GM12872 (cell line): ENCODE results near the gene NQO2.

ENCODE experiments used
- TF ChIP-seq, protein P1 (sequence below): IDR thresholded peaks from 3 replicates; pipeline ENCODE4 v1.5.1; 2011; ENCODE audit warnings: low read depth, mild to moderate bottlenecking, low read length, moderate library complexity; ENCODE audit not compliant: insufficient read depth

The NQO2 gene

GRCh38 chr6:3006476-3006875 lies 6.8 kb downstream of the NQO2 start:
- TF ChIP-seq, protein P1, sequence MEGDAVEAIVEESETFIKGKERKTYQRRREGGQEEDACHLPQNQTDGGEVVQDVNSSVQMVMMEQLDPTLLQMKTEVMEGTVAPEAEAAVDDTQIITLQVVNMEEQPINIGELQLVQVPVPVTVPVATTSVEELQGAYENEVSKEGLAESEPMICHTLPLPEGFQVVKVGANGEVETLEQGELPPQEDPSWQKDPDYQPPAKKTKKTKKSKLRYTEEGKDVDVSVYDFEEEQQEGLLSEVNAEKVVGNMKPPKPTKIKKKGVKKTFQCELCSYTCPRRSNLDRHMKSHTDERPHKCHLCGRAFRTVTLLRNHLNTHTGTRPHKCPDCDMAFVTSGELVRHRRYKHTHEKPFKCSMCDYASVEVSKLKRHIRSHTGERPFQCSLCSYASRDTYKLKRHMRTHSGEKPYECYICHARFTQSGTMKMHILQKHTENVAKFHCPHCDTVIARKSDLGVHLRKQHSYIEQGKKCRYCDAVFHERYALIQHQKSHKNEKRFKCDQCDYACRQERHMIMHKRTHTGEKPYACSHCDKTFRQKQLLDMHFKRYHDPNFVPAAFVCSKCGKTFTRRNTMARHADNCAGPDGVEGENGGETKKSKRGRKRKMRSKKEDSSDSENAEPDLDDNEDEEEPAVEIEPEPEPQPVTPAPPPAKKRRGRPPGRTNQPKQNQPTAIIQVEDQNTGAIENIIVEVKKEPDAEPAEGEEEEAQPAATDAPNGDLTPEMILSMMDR: no peak

- TF ChIP-seq, protein P1: no peak
Measured at GRCh38 chr6:3007571-3007970, 7.9 kb downstream of the NQO2 start.

DNA sequence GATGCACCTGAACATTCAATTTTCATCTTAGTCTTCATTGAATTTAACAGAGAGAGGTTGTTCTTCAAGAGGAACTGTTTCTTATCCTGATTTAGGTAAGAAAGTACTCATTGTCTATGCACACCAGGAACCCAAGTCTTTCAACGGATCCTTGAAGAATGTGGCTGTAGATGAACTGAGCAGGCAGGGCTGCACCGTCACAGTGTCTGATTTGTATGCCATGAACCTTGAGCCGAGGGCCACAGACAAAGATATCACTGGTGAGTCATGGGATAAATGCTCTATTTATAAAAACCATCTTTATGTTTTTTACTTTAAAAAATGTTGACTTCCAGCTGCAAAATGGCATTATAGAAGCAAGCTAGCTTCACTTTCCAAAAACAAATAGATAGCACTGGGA lies 10.2 kb downstream of the NQO2 start:
- TF ChIP-seq, protein P1: no peak

DNA sequence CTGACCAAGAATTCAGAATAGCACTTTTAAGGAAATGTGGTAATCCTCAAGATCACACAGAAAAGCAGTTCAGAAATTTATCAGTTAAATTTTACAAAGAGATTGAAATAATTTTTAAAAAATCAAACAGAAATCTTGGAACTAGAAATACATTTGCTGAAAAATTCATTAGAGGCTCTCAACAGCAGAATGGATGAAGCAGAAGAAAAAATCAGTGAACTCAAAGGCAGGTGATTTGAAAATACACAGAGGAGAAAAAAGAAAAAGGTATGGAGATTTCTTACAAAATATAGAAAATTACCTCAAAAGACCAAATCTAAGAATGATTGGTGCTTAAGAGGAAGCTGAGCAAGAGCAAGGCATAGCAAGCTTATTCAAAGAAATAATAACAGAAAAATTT lies 11.5 kb downstream of the NQO2 start:
- TF ChIP-seq, protein P1: no peak

DNA sequence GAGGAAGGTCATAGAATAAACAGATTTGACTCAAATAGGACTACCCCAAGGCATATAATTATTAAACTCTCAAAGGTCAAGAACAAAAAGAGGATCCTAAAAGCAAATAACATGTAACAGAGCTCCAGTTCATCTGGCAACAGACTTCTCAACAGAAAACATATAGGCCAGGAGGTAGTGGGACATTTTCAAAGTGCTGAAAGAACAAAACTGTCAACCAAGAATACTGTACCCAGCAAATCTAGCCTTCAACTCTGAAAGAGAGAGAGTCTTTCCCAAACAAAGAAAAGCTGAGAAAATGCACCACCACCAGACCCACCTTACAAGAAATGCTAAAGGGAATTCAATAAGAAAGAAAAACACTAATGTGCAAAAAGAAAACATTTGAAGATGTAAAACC lies 11.9 kb downstream of the NQO2 start:
- TF ChIP-seq, protein P1: no peak

- TF ChIP-seq, protein P1: no peak
Measured at GRCh38 chr6:3013486-3013885, 13.8 kb downstream of the NQO2 start.

DNA sequence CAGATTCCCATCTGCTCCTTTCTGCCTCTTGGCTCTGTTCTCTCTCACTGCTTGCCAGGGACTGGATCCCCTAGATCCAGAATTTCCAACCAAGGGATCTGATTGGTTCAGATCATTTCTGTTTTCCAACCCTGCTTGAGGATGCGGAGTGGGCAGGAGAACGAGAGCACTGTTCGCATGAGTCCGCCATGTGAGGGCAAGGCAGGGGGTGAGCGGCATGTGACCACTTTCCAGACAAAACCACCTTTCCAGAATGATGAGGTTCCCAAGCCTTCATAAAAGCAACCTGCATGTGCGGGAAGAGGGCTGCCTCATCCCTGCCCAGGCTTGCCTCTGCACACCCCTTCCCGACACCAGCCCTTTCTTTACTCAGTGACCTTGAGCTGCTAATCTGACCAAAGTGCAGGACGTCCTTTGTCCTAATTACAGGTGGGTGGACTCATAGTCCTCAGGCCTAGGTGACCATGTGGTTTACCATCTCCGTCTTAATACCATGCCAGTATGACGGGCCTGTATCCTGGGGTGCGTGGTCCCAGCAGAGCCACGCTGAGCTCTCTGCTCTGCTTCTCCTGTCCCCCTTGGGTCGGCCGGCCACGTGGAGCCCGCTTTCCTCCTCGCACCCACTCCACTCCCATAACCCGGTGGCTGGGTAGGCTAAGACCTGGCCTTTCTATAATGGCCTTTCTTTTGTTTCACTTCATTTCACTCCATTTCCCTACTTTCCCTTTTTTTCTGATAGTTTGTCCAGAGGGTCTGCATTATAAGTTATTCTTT lies 14.4 kb downstream of the NQO2 start:
- TF ChIP-seq, protein P1: no peak
